GM12878 (cell line): ENCODE measurements around the gene SHISA9. TPM values are rescaled to one million over a fixed set of nuclear protein-coding genes. Genes with fewer than 3 reads are reported as not detected.

Experiments
- ATAC-seq: fragments of 200-7000 bp; cut with Tn5 transposase; 3 replicates; pipeline ENCODE4 v1.9.1; 2020; ENCODE audit warnings: mild to moderate bottlenecking, moderate library complexity
- BruUV-seq: library from RNA; stranded (reverse); fragments of 400-500 nt; replicated peaks from 2 replicates; lab custom pipeline; 2021; lab: Mats Ljungman, UMichigan
- CTCF ChIA-PET: fragments of 300-600 bp; sonication (Branson Sonifier 250); formaldehyde crosslinking; extraction: SDS; loops from one replicate; lab custom pipeline; 2021; ENCODE audit warnings: inconsistent platforms; lab: Yijun Ruan, JAX
- POLR2A ChIA-PET: fragments of 350-600 bp; formaldehyde crosslinking; extraction: SDS; loops from one replicate; lab custom pipeline; 2021; ENCODE audit warnings: inconsistent platforms; lab: Charles Lee
- RAD21 ChIA-PET: fragments of 300-600 bp; sonication (Branson Sonifier 250); formaldehyde crosslinking; loops from one replicate; lab custom pipeline; 2023; ENCODE audit warnings: antibody characterized with exemption; ENCODE audit not compliant: unreplicated experiment; lab: Charles Lee
- SMC1A ChIA-PET: fragments of 300-600 bp; sonication (Branson Sonifier 250); formaldehyde crosslinking; loops from one replicate; lab custom pipeline; 2023; ENCODE audit not compliant: unreplicated experiment, uncharacterized antibody; lab: Charles Lee
- DNase-seq: peaks from one replicate; pipeline ENCODE4 v3.0.0-alpha.2; 2011; ENCODE audit warnings: low read depth, low spot score
- FAIRE-seq: peaks from 3 replicates; lab custom pipeline; 2011; peaks lifted over from hg19 to GRCh38; lab: Jason Lieb, UNC
- H2AFZ ChIP-seq: 2 replicates; pipeline ENCODE4 v1.6.0; 2011; ENCODE audit warnings: low read depth, low read length, control low read depth; ENCODE audit not compliant: control insufficient read depth
- H3K27ac ChIP-seq: 2 replicates; pipeline ENCODE4 v1.5.1; 2011; ENCODE audit warnings: control low read depth; ENCODE audit not compliant: control insufficient read depth, insufficient read depth
- H3K27me3 ChIP-seq, 2 experiments: replicated peaks in 1 of 2; 2 replicates each; pipeline versions ENCODE4 v1.6.0 to v1.6.1; 2011; ENCODE audit warnings: low read length in 1 of 2; ENCODE audit not compliant: control insufficient read depth in 2 of 2, insufficient read depth in 2 of 2
- H3K36me3 ChIP-seq, 2 experiments: 2 replicates each; pipeline ENCODE4 v1.5.1; 2011; ENCODE audit warnings: low read length in 1 of 2; ENCODE audit not compliant: control insufficient read depth in 2 of 2, insufficient read depth in 2 of 2
- H3K4me1 ChIP-seq: 2 replicates; pipeline ENCODE4 v1.6.1; 2011; ENCODE audit warnings: mild to moderate bottlenecking, low read length, moderate library complexity, mixed read lengths; ENCODE audit not compliant: control insufficient read depth, insufficient read depth
- H3K4me2 ChIP-seq: 2 replicates; pipeline ENCODE4 v1.6.0; 2011; ENCODE audit warnings: control low read depth; ENCODE audit not compliant: control insufficient read depth, insufficient read depth
- H3K4me3 ChIP-seq: fragments of 200-600 bp; sonication (generic); 2 replicates; pipeline ENCODE4 v1.5.1; 2016
- H3K79me2 ChIP-seq: 2 replicates; pipeline ENCODE4 v1.6.0; 2011; ENCODE audit warnings: low read length; ENCODE audit not compliant: control insufficient read depth, insufficient read depth
- H3K9ac ChIP-seq: 2 replicates; pipeline ENCODE4 v1.8.0; 2011; ENCODE audit warnings: low read length, control low read depth, mixed read lengths; ENCODE audit not compliant: control insufficient read depth, insufficient read depth
- H3K9me3 ChIP-seq: replicated peaks from 3 replicates; pipeline ENCODE4 v1.5.1; 2011; ENCODE audit warnings: mild to moderate bottlenecking, low read length; ENCODE audit not compliant: control insufficient read depth, insufficient read depth
- H4K20me1 ChIP-seq: 2 replicates; pipeline ENCODE4 v1.6.0; 2011; ENCODE audit not compliant: control insufficient read depth, insufficient read depth
- BHLHE40 ChIP-seq, 2 experiments: fragments of 450-650 bp in 1 of 2; IDR thresholded peaks; 2 replicates each; pipeline ENCODE4 v1.6.1; 2011 to 2017; ENCODE audit warnings: low read depth in 2 of 2, borderline replicate concordance in 1 of 2, improper control_type of control experiment in 1 of 2, low read length in 1 of 2, mild to moderate bottlenecking in 1 of 2
- CBX5 ChIP-seq: sonication (generic); IDR thresholded peaks from 2 replicates; pipeline ENCODE4 v1.6.1; 2016; ENCODE audit warnings: low read depth, moderate library complexity, mild to moderate bottlenecking, inconsistent platforms
- E2F4 ChIP-seq: IDR thresholded peaks from 2 replicates; pipeline ENCODE4 v1.6.1; 2012; ENCODE audit warnings: low read depth, low read length, improper control_type of control experiment
- EED ChIP-seq: sonication (generic); IDR thresholded peaks from 2 replicates; pipeline ENCODE4 v1.6.1; 2016; ENCODE audit warnings: antibody characterized with exemption, low read depth
- FOXM1 ChIP-seq: IDR thresholded peaks from 2 replicates; pipeline ENCODE4 v1.6.1; 2012; ENCODE audit warnings: low read depth, mild to moderate bottlenecking, inconsistent platforms, low read length, moderate library complexity
- HCFC1 ChIP-seq: fragments of 150-350 bp; IDR thresholded peaks from 2 replicates; pipeline ENCODE4 v1.6.1; 2014; ENCODE audit warnings: low read length
- NFYA ChIP-seq: IDR thresholded peaks from 2 replicates; pipeline ENCODE4 v1.6.1; 2011; ENCODE audit warnings: low read depth, mild to moderate bottlenecking, low read length, improper control_type of control experiment, borderline replicate concordance
- RAD21 ChIP-seq: IDR thresholded peaks from 2 replicates; pipeline ENCODE4 v1.6.1; 2011; ENCODE audit warnings: mild to moderate bottlenecking, low read depth, low read length, moderate library complexity; ENCODE audit not compliant: insufficient read depth
- RAD51 ChIP-seq: fragments of 450-650 bp; IDR thresholded peaks from 2 replicates; pipeline ENCODE4 v1.6.1; 2016; ENCODE audit warnings: moderate library complexity, mild to moderate bottlenecking, inconsistent platforms
- TAF1 ChIP-seq: IDR thresholded peaks from 2 replicates; pipeline ENCODE4 v1.6.1; 2011; ENCODE audit warnings: mild to moderate bottlenecking, low read depth, low read length, borderline replicate concordance
- USF1 ChIP-seq: IDR thresholded peaks from 2 replicates; pipeline ENCODE4 v1.6.1; 2011; ENCODE audit warnings: borderline replicate concordance, low read depth, mild to moderate bottlenecking, moderate library complexity, mixed read lengths, low read length; ENCODE audit not compliant: insufficient read depth; ENCODE audit errors: extremely low read length
- YY1 ChIP-seq: IDR thresholded peaks from 2 replicates; pipeline ENCODE4 v1.6.1; 2011; ENCODE audit warnings: low read depth, mild to moderate bottlenecking, low read length
- ZNF24 ChIP-seq: fragments of 450-650 bp; IDR thresholded peaks from 2 replicates; pipeline ENCODE4 v1.6.1; 2017; ENCODE audit warnings: antibody characterized with exemption, mild to moderate bottlenecking
- ZZZ3 ChIP-seq: IDR thresholded peaks from 2 replicates; pipeline ENCODE4 v1.6.1; 2011; ENCODE audit warnings: low read depth; ENCODE audit not compliant: control insufficient read depth, insufficient read length
- WGBS: methylation state at CpG from one replicate; pipeline ENCODE4 v1.1.6; 2016; ENCODE audit warnings: low lambda C conversion rate; ENCODE audit not compliant: insufficient replicate concordance, insufficient coverage; ENCODE audit errors: missing lambda C conversion rate; 5-methylcytosine and 5-hydroxymethylcytosine counted together
- in situ Hi-C: fragments of 300-500 bp; cut with MboI; formaldehyde crosslinking; loops from 9 replicates; pipeline ENCODE4 v1.14.3; 2018; ENCODE audit warnings: mixed read lengths
- intact Hi-C: fragments of 100-400 bp; cut with micrococcal nuclease; formaldehyde crosslinking; loops from one replicate; pipeline ENCODE4 v1.14.2; 2022; ENCODE audit not compliant: unreplicated experiment
- polyA plus RNA-seq, 11 experiments: library from polyadenylated mRNA; depleted of rRNA in 4 of 11; unstranded in 6 of 11; stranded (reverse) in 5 of 11; fragments of >200 nt; fragmentation: Nextera tagmentation in 4 of 11; fragmentation: Illumina TruSeq in 1 of 11; extraction: Ambion mirVana in 4 of 11; extraction: Trizol in 1 of 11; gene quantifications; 1 replicate in 1 of 11; 2 replicates in 10 of 11; pipeline versions ENCODE4 v1.2.1 to v1.2.3, GENCODE V29; 2011 to 2016; ENCODE audit warnings: inconsistent platforms in 2 of 11, missing spikeins in 2 of 11, low read depth in 1 of 11
- total RNA-seq, 4 experiments: library from RNA; depleted of rRNA in 3 of 4; stranded (reverse); fragments of >200 nt in 3 of 4; fragmentation: Illumina TruSeq in 1 of 4; extraction: Trizol in 1 of 4; gene quantifications; 2 replicates each; pipeline versions ENCODE4 v1.2.1 to v1.2.3, GENCODE V29; 2013 to 2021

SHISA9 gene
- total and polyA plus RNA-seq, 10 of the 15 experiments (the other 5 are each of a cell fraction or from before 2014, with no cell fraction given) = 0.03 to 25.5 (median 0.07) TPM

GRCh38 chr16:13165024-13165423 is 263.6 kb downstream of the SHISA9 start:
- CTCF ChIA-PET = no interaction called here
- H3K4me1 ChIP-seq = no peaks in the 10 kb centered on the region
- TF ChIP-seq FOXM1 (no peak), RAD51 (peak; percentile 38; the same call in 1 of the 2 replicates)
- TF ChIP-seq, all 136 proteins: peak for 1
- SMC1A ChIA-PET = no interaction called here
- no peak overlapping the region for H3K4me3 ChIP-seq
- no peaks in the 10 kb centered on the region; the same call in 2 of the 3 replicates for H3K9me3 ChIP-seq
- H3K27me3 ChIP-seq = no peaks in the 10 kb centered on the region
- in situ Hi-C loops = no loop called here
- POLR2A ChIA-PET = no interaction called here
- BruUV-seq = no TSS peak
- RAD21 ChIA-PET = interaction anchor here (0.7 kb wide), 1 partner anchor 11 kb away, joined by 3 read pairs; no protein-coding TSS in a partner anchor
- ATAC-seq (no peak), DNase-seq (no peak), FAIRE-seq (no peak)
- H3K4me2 ChIP-seq = no peak overlapping the region
- no peaks in the 10 kb centered on the region for H3K36me3 ChIP-seq
- no peaks in the 10 kb centered on the region for H3K79me2 ChIP-seq
- intact Hi-C loops = no loop called here
- no peak overlapping the region for H2AFZ ChIP-seq
- H4K20me1 ChIP-seq = no peaks in the 10 kb centered on the region
- WGBS = 0% methylated on average over 1 of the region's 1 CpG
- no peak overlapping the region for H3K27ac ChIP-seq
- no peak overlapping the region for H3K9ac ChIP-seq

GRCh38 chr16:13168091-13168572 is 266.7 kb downstream of the SHISA9 start:
- Histone ChIP-seq H3K4me2 (no peak overlapping the region), H3K4me1 (no peaks in the 10 kb centered on the region), H3K79me2 (no peaks in the 10 kb centered on the region), H2AFZ (no peak overlapping the region), H3K9me3 (no peaks in the 10 kb centered on the region; the same call in 2 of the 3 replicates), H3K9ac (no peak overlapping the region), H3K36me3 (no peaks in the 10 kb centered on the region), H3K27me3 (no peaks in the 10 kb centered on the region), H3K27ac (no peak overlapping the region), H4K20me1 (no peaks in the 10 kb centered on the region), H3K4me3 (no peak overlapping the region)
- ChIA-PET RAD21 (interaction anchor here (0.9 to 1.2 kb wide), 4 partner anchors 10 to 68 kb away, joined by 3 to 5 read pairs (median 4); no protein-coding TSS in a partner anchor), POLR2A (no interaction called here), SMC1A (interaction anchor here (0.7 to 2.7 kb wide), 9 partner anchors 9 to 161 kb away, joined by 3 to 13 read pairs (median 4); no protein-coding TSS in a partner anchor), CTCF (interaction anchor here (0.7 kb wide), 1 partner anchor 12 kb away, joined by 3 read pairs; no protein-coding TSS in a partner anchor)
- BruUV-seq = no TSS peak
- ATAC-seq (peak; percentile 59; the same call in 2 of the 3 replicates), FAIRE-seq (no peak), DNase-seq (no peak)
- 38% methylated on average over 4 of the region's 4 CpGs for WGBS
- intact Hi-C loops = no loop called here
- in situ Hi-C loops = no loop called here
- TF ChIP-seq E2F4 (no peak), BHLHE40 (IDR thresholded peaks at IDR 0.05; ENCODE audit: borderline replicate concordance in 1 of 2, low read depth in 2 of 2, low read length in 1 of 2) (no peak), RAD21 (no peak), EED (no peak), USF1 (no peak), TAF1 (no peak), ZNF24 (no peak), CBX5 (no peak), HCFC1 (peak; percentile 54; the same call in 1 of the 2 replicates), RAD51 (peak; percentile 33; the same call in 1 of the 2 replicates), YY1 (peak; percentile 48; the same call in 1 of the 2 replicates), NFYA (no peak), ZZZ3 (no peak)
